Parathyroid adenoma (tissue), 2 donors: ENCODE data around the gene WNK2.

Experiments
- H2AFZ ChIP-seq: fragments of 300-600 bp; sonication (generic); one replicate; pipeline ENCODE4 v1.7.0; 2017; ENCODE audit warnings: antibody characterized with exemption, mild to moderate bottlenecking
- H3K27ac ChIP-seq: fragments of 300-600 bp; sonication (generic); one replicate; pipeline ENCODE4 v1.7.0; 2017
- H3K27me3 ChIP-seq: fragments of 300-600 bp; sonication (generic); one replicate; pipeline ENCODE4 v1.7.0; 2017; ENCODE audit warnings: low read length; ENCODE audit not compliant: control insufficient read depth, insufficient read depth
- H3K36me3 ChIP-seq: fragments of 300-600 bp; sonication (generic); one replicate; pipeline ENCODE4 v1.7.0; 2017; ENCODE audit warnings: low read length; ENCODE audit not compliant: control insufficient read depth, insufficient read depth
- H3K4me1 ChIP-seq: fragments of 300-600 bp; sonication (generic); one replicate; pipeline ENCODE4 v1.7.0; 2017; ENCODE audit warnings: control low read depth
- H3K4me2 ChIP-seq: fragments of 300-600 bp; sonication (generic); one replicate; pipeline ENCODE4 v1.7.0; 2017; ENCODE audit warnings: low read length
- H3K4me3 ChIP-seq: fragments of 300-600 bp; sonication (generic); one replicate; pipeline ENCODE4 v1.7.0; 2017; ENCODE audit warnings: low read depth, low read length
- H3K79me2 ChIP-seq: fragments of 300-600 bp; sonication (generic); one replicate; pipeline ENCODE4 v1.7.0; 2017; ENCODE audit warnings: control low read depth
- H3K9ac ChIP-seq: fragments of 300-600 bp; sonication (generic); one replicate; pipeline ENCODE4 v1.7.0; 2017; ENCODE audit warnings: mild to moderate bottlenecking
- H3K9me3 ChIP-seq: fragments of 300-600 bp; sonication (generic); one replicate; pipeline ENCODE4 v1.7.0; 2017; ENCODE audit warnings: low read length; ENCODE audit not compliant: control insufficient read depth
- TF ChIP-seq, protein P1 (sequence below): fragments of 300-600 bp; sonication (generic); IDR thresholded peaks from one replicate; pipeline ENCODE4 v1.7.0; 2017; ENCODE audit warnings: antibody characterized with exemption, mild to moderate bottlenecking
- donor health status: primary hyperparathyroidism.

The WNK2 gene

DNA sequence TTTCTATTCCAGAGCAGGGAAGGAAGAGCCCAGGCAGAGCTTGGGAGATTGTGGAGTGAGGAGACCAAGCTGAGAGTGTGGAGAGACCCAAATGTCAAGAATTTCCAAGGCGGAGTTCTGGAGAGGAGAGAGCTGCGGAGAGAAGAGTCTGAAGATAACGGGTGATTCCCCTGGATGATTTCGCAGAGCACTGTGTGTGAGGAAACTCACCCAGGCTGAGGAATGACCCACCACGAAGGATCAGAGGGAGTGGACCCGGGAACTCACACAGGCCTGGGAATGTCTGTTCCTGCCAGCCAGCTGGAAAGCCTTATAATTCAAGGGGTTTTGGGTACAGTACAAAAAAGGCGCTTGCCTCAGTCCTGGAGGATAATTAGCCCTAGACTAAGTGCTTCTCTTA is 94.2 kb downstream of the WNK2 start:
- Histone ChIP-seq H3K79me2 (no peaks in the 10 kb centered on the region), H3K4me3 (no peak overlapping the region), H3K9me3 (no peaks in the 10 kb centered on the region), H3K27ac (no peak overlapping the region), H3K27me3 (no peaks in the 10 kb centered on the region), H3K9ac (no peak overlapping the region), H3K4me2 (no peak overlapping the region), H3K4me1 (no peaks in the 10 kb centered on the region), H3K36me3 (no peaks in the 10 kb centered on the region), H2AFZ (no peak overlapping the region)
- TF ChIP-seq, protein P1, sequence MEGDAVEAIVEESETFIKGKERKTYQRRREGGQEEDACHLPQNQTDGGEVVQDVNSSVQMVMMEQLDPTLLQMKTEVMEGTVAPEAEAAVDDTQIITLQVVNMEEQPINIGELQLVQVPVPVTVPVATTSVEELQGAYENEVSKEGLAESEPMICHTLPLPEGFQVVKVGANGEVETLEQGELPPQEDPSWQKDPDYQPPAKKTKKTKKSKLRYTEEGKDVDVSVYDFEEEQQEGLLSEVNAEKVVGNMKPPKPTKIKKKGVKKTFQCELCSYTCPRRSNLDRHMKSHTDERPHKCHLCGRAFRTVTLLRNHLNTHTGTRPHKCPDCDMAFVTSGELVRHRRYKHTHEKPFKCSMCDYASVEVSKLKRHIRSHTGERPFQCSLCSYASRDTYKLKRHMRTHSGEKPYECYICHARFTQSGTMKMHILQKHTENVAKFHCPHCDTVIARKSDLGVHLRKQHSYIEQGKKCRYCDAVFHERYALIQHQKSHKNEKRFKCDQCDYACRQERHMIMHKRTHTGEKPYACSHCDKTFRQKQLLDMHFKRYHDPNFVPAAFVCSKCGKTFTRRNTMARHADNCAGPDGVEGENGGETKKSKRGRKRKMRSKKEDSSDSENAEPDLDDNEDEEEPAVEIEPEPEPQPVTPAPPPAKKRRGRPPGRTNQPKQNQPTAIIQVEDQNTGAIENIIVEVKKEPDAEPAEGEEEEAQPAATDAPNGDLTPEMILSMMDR, result no peak

DNA sequence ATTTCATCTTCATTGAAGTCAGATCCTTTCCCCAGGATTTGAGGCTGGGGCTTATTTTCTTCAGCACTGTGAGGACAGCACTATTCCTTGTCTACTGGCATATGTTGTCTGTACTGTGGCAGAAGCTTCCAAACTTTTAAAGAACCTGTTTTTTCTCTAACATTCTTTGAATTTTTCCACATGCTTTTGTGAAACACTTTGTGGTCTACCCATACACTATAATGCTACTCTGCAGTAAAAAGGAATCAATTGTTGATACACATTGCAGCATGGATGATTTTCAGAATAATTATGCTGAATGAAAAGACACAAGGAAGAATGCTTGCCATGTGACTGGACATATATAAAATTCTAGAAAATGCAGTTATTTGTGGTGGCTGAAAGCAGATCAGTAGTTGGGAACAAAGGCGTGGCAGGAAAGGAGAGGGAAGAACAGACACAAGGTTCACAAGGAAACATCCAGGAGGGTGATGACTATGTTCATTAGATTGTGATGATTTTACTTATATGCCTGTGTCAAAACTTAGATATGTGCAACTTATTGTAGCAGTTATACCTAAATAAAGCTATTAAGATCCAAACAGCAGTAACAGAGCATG is 96.8 kb downstream of the WNK2 start:
- H3K27ac ChIP-seq, result no peak overlapping the region
- no peaks in the 10 kb centered on the region for H3K79me2 ChIP-seq
- no peaks in the 10 kb centered on the region for H3K4me1 ChIP-seq
- no peak overlapping the region for H3K4me2 ChIP-seq
- H3K27me3 ChIP-seq, result no peaks in the 10 kb centered on the region
- no peaks in the 10 kb centered on the region for H3K9me3 ChIP-seq
- no peaks in the 10 kb centered on the region for H3K36me3 ChIP-seq
- H3K4me3 ChIP-seq, result no peak overlapping the region
- TF ChIP-seq, protein P1, result no peak
- no peak overlapping the region for H2AFZ ChIP-seq
- no peak overlapping the region for H3K9ac ChIP-seq

DNA sequence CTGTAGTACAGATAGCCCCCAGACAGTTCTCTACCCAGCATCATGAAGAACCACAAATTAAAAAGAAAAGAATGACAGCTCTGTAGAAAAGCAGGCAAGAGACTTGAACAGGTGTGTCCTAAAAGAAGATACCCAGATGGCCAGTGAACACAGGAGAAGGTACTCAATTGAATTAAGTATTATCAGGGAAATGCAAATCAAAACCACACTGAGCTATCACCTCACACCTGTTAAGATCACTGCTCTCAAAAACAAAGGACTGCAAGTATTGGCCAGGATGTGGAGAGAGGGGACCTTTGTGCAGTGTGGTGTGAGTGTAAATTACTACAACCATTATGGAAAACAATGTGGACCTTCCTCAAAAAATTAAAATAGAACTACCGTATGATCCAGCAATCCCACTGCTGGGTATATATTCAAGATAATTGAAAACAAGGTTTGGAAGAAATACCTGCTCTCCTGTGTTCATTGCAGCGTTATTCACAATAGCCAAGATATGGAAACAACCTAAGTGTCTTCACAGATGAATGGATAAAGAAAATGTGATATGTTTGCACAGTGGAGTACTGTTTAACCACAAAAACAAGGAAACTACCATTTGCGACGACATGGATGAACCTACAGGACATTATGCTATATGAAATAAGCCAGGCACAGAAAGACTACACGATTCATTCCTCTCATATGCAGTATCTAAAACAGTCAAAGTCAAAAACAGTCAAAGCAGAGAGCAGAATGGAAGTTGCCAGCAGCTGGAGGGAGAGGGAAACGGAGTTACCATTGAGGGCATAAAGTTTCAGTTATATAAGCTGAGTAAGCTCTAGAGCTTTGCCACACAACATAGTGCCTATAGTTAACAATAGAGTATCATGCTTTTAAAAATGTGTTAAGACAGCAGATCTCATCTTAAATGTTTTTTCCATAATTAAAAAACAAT is 102.6 kb downstream of the WNK2 start:
- Histone ChIP-seq H3K27me3 (no peaks in the 10 kb centered on the region), H3K79me2 (no peaks in the 10 kb centered on the region), H3K4me3 (no peak overlapping the region), H3K9ac (no peak overlapping the region), H3K36me3 (no peaks in the 10 kb centered on the region), H2AFZ (no peak overlapping the region), H3K27ac (no peak overlapping the region), H3K4me1 (no peaks in the 10 kb centered on the region), H3K9me3 (no peaks in the 10 kb centered on the region), H3K4me2 (no peak overlapping the region)
- TF ChIP-seq, protein P1, result no peak

DNA sequence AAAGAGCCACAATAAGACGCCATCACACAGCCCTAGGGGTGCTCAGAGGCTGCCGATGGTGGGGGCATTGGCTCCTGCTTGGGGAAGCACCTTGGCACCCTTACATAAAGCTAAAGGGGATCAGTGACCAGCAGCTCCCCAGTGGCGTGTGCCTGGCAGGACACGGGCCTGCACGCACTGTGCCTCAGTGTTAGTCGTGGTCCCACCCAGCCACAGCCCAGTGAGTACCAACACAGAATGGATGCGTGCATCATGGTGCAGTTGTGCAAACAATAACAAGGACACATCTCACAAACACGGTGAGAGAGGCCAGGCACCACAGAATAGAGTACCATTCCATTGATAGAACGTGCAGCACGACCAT is 103.2 kb downstream of the WNK2 start:
- no peak overlapping the region for H2AFZ ChIP-seq
- TF ChIP-seq, protein P1, result no peak

More for the DNA sequence above, 103.2 kb downstream of the WNK2 start:
- no peaks in the 10 kb centered on the region for H3K27me3 ChIP-seq
- no peaks in the 10 kb centered on the region for H3K9me3 ChIP-seq
- no peak overlapping the region for H3K9ac ChIP-seq
- H3K79me2 ChIP-seq, result no peaks in the 10 kb centered on the region
- H3K27ac ChIP-seq, result no peak overlapping the region
- H3K4me2 ChIP-seq, result no peak overlapping the region
- H3K4me1 ChIP-seq, result no peaks in the 10 kb centered on the region
- no peaks in the 10 kb centered on the region for H3K36me3 ChIP-seq
- no peak overlapping the region for H3K4me3 ChIP-seq
